Measurements from ENCODE around the gene ZFP90.
"Not testable (repeated sequence)": the region's sequence is repeated elsewhere in the genome, so short reads cannot be mapped to it uniquely, and the experiment has no call there.

The ZFP90 gene

GRCh38 chr16:68493412-68494070 lies 45.5 kb upstream of the ZFP90 start:
- DNase-seq (ENCODE audit: low read depth), result no peak
- H3K4me3 ChIP-seq (ENCODE audit: low read length), result no peak overlapping the region
- no peak for TF ChIP-seq CTCF (IDR thresholded peaks at IDR 0.05; ENCODE audit: insufficient read depth, low read depth, low read length, missing control alignments)

- not testable (repeated sequence) for DNase-seq (ENCODE audit: low read depth); H3K4me3 ChIP-seq (ENCODE audit: low read length)
Measured at GRCh38 chr16:68494261-68494660, 44.8 kb upstream of the ZFP90 start.

DNA sequence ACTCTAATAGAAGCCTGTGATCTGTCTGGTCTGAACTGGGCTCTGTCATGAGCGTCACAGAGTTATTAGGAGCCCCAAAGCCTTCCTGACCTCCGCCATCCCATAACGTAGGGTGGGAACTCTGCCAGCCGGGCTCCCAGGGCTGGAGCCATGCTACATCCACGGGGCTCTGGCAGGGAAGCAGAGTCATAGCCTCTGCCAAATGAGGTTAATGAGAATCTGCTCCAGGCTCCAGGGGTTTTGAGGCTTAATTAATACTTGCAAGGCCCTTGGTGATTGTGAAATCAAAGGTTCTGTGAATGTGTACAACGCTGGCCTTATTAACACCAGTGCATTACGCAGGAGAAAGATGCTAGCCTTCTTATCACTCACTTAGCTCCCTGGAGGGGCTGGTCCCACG lies 42.4 kb upstream of the ZFP90 start:
- DNase-seq (ENCODE audit: low read depth), result no peak
- H3K4me3 ChIP-seq (ENCODE audit: low read length), result no peak overlapping the region
- no peak for TF ChIP-seq CTCF (IDR thresholded peaks at IDR 0.05; ENCODE audit: insufficient read depth, low read depth, low read length, missing control alignments)

GRCh38 chr16:68499006-68499405 lies 40.1 kb upstream of the ZFP90 start:
- TF ChIP-seq CTCF (IDR thresholded peaks at IDR 0.05; ENCODE audit: insufficient read depth, low read depth, low read length, missing control alignments), result no peak
- DNase-seq (ENCODE audit: low read depth), result peak; percentile 21

GRCh38 chr16:68503334-68503733 lies 35.8 kb upstream of the ZFP90 start:
- peak; percentile 28 for DNase-seq (ENCODE audit: low read depth)
- H3K4me3 ChIP-seq (ENCODE audit: low read length), result no peak overlapping the region
- TF ChIP-seq CTCF (IDR thresholded peaks at IDR 0.05; ENCODE audit: insufficient read depth, low read depth, low read length, missing control alignments), result no peak

More at GRCh38 chr16:68499006-68499405, 40.1 kb upstream of the ZFP90 start:
- H3K4me3 ChIP-seq (ENCODE audit: low read length), result no peak overlapping the region

- no peak for TF ChIP-seq CTCF (IDR thresholded peaks at IDR 0.05; ENCODE audit: insufficient read depth, low read depth, low read length, missing control alignments)
- H3K4me3 ChIP-seq (ENCODE audit: low read length), result no peak overlapping the region
- no peak for DNase-seq (ENCODE audit: low read depth)
Measured at GRCh38 chr16:68504066-68504465, 35.0 kb upstream of the ZFP90 start.

GRCh38 chr16:68506331-68507053 lies 32.6 kb upstream of the ZFP90 start:
- no peak for TF ChIP-seq CTCF (IDR thresholded peaks at IDR 0.05; ENCODE audit: insufficient read depth, low read depth, low read length, missing control alignments)
- DNase-seq (ENCODE audit: low read depth), result no peak
- H3K4me3 ChIP-seq (ENCODE audit: low read length), result no peak overlapping the region
